Pulmonary artery endothelial cell (primary cell): Measurements from ENCODE around the gene EDARADD. TPM values are rescaled to one million over a fixed set of nuclear protein-coding genes. Genes with fewer than 3 reads are reported as not detected.
"Not testable (repeated sequence)": the region's sequence is repeated elsewhere in the genome, so short reads cannot be mapped to it uniquely, and the experiment has no call there.

Source experiments
- DNase-seq: peaks from one replicate; pipeline ENCODE4 v3.0.0-alpha.2; 2011; ENCODE audit warnings: low read depth, low spot score
- total RNA-seq: library from RNA; depleted of rRNA; stranded (reverse); fragments of >200 nt; gene quantifications from 2 replicates; pipeline ENCODE4 v1.2.3, GENCODE V29; 2014

Gene EDARADD
- total RNA-seq, 1 donor from 2014 or later, result not detected

GRCh38 chr1:236433819-236434315 is 39.8 kb downstream of the EDARADD start:
- no peak for DNase-seq

- no peak for DNase-seq
Measured at GRCh38 chr1:236438614-236439013, 44.5 kb downstream of the EDARADD start.

DNA sequence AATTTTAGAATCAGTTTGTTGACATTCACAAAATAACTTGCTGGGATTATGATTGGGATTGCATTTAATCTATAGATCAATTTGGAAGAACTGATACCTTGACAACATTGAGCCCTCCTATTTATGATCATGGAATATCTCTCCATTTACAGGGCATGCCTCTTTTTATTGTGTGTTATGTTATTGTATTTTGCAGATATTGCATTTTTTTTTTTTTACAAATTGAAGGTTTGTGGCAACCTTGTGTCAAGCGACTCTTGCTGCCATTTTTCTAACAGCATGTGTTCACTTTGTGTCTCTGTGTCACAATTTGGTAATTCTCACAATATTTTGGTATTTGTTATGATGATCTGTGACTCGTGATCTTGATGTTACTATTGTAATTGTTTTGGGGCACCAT is 46.3 kb downstream of the EDARADD start:
- no peak for DNase-seq

DNA sequence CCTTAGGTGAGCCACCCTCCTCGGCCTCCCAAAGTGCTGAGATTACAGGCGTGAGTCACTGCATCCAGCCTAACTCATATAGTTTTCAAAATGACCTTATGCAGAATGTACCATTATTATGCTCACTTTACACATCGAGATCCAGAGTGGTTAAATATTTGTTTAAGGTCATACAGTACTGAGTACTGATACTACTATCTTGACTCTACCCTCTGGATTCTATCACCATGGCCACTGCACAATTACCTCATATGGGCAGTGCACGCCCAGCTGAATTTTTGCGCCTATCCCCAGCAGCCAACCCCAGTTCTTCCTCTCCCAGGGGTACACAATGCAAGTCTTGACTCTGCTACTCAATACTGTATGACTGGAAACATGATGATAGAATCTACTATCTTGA is 56.7 kb downstream of the EDARADD start:
- DNase-seq, result no peak

GRCh38 chr1:236451796-236452373 is 57.8 kb downstream of the EDARADD start:
- no peak for DNase-seq

DNA sequence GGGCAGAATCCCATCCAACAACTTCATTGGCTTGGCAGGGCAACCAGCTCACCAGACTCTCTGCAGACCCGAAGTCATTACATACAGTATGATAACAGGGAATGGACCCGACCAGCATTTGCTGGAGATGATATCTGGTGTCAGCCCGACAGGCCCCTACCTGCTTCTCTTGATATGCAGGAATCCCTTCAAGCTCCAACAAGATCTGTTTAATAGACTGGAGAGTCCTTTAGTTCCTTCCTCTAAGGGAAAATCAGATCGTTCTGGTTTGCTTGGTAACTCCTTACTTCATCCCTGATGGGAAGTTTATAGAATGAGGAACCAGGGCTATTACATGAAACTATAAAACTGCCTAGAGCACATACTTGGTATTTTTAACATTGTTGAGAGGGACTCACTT is 61.2 kb downstream of the EDARADD start:
- no peak for DNase-seq

- no peak for DNase-seq
Measured at GRCh38 chr1:236457775-236458174, 63.7 kb downstream of the EDARADD start.

DNA sequence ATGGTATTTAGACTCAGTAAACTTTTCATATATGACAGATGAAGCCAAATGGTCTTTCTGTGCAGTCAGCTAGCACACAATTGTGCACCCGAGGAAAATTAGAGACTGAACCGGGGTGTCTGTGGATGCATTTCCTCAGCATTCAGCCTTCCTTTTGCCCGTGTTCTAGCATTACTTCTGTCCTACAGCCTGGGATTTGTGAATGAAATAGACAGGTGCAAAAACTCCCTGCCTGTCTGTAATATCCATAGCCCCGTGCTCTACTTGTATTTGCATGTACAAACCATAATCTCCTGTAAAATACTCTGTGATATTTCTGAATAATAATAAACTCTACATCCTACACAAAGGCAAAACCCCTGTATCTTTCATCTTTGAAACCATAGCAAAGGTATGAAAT is 64.9 kb downstream of the EDARADD start:
- no peak for DNase-seq

GRCh38 chr1:236460103-236460502 is 66.0 kb downstream of the EDARADD start:
- no peak for DNase-seq

DNA sequence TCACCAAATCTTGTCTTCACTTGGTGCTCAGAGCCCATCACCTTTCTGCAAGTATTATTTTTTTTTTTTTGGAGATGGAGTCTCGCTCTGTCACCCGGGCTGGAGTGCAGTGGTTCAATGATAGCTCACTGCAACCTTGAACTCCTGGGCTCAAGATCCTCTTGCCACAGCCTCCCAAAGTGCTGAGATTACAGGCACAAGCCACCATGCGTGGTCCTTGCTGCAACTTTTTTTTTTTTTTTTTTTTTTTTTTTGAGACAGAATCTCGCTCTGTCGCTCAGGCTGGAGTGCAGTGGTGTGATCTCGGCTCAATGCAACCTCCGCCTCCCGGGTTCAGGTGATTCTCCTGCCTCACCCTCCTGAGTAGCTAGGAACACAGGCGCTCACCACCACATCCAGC is 70.1 kb downstream of the EDARADD start:
- DNase-seq, result not testable (repeated sequence)

DNA sequence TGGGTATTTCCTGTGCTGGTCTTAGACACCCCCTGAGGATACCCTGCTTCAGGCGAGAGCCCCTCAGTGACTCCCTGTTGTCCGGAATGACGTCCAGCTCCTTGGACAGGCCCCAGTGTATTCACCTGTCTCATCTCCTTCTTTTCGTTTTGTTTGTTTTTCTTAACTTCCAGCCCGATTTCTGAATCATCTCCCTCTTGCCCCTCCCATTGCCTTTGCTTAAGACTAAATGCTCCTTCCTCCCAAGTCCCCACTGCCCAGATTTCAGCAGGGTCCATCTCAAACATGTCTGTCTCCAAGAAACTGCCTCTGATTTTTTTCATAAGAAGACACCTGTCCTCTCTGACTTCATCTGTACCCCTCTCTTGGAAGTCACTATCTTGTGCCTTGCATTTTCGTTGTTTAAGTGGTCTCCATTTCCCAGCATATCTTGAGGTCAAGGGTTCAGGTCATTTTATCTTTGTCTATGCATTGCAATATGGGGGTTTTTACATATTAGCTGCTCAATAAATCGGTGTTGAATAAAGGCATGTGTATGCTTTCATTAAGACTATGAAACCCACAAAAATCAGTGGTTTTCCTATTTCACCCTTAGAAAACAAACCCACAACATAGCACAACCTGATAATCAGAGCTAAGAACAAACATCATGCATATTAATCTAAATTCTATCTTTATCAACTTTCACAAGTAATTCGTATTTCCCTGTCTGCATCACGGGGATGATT is 71.3 kb downstream of the EDARADD start:
- no peak for DNase-seq

GRCh38 chr1:236465959-236466303 is 71.8 kb downstream of the EDARADD start:
- no peak for DNase-seq

- DNase-seq, result no peak
Measured at GRCh38 chr1:236467327-236467641, 73.2 kb downstream of the EDARADD start.

GRCh38 chr1:236468625-236469024 is 74.5 kb downstream of the EDARADD start:
- no peak for DNase-seq

DNA sequence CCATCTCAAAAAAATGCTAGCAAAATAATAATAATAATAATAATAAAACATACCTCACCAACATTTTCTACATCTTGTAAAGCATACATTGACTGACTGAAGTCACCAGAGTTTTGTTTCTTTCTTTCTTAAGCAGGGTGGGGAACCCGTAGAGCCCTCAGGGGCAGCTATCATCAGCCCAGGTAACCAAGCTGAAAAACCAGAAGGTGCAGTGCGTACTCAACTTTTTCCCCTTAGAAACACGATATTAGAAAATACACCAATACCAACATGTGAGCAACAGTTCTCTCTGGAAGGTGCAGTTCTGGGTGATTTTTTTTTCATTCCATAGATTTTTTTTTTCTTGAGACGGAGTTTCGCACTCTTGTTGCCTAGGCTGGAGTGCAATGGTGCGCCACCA is 75.4 kb downstream of the EDARADD start:
- DNase-seq, result no peak

DNA sequence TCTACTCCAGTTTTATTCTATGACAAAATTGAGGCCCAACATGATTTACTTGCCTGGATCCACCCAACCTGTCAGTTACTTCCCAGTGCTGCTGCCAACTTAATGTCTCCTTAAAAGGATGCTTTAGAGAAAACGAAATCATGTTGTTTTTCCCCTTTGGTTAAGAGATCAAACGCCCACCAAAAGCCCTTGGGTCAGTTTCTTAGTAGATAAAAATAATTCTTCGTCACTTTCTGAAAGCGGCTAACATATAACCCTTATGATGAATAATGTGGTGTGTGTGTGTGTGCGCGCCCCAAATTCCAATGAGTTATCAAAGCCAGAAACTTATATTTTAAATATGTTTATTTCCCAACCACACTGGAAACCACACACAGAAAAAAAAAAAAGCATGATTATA is 77.0 kb downstream of the EDARADD start:
- no peak for DNase-seq

DNA sequence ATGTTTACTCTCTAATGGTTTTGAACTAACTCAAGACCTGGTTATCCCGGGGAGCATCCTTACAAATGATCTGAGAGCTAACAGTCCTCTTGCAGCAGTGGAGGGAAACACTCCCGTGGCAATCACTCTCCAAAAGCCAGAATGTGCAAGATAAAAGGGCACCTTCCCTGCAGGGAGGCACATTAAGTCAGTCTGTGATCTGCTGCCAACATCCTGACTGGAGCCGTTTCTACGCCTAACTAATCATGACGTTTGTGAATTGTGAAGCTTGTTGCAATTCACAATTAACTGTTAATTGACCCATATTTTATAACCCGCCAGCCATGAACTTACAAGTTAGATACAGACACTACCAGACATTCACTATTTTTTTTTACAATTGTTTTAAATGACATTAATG is 77.6 kb downstream of the EDARADD start:
- no peak for DNase-seq

GRCh38 chr1:236472850-236473788 is 79.0 kb downstream of the EDARADD start:
- no peak for DNase-seq

- DNase-seq, result no peak
Measured at GRCh38 chr1:236476019-236476418, 81.9 kb downstream of the EDARADD start.

DNA sequence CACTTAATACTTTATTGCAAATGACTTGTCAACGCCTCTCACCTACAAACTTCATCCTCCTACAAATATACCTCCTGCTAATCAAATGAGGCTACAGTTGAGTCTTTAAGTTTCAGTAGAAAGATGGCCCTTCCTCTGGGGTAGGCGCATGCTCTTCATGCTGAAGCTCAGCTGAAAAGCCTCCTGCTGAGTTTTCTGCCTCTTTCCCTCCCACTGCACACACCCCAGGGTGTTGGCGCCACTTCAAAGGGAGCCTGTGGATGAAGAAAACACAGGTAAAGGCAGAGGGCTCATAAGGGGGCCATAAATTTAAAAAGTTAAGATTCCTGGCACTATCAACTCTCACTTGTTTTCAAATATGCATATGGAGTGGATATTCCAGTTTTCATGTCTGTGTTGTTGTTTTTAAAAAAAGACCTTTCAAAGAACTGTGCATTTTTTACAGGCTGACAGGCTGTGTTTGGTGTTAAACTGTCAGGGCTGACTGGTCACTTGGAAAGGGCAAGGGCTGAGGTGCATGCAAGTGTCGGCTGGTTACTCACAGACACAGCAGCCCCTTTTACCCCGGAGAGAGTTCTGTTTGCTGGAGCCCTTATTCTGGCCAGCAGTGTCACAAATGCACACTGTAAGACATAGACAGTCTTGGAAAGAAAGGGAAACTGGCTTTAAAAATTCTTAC is 86.8 kb downstream of the EDARADD start:
- DNase-seq, result no peak

DNA sequence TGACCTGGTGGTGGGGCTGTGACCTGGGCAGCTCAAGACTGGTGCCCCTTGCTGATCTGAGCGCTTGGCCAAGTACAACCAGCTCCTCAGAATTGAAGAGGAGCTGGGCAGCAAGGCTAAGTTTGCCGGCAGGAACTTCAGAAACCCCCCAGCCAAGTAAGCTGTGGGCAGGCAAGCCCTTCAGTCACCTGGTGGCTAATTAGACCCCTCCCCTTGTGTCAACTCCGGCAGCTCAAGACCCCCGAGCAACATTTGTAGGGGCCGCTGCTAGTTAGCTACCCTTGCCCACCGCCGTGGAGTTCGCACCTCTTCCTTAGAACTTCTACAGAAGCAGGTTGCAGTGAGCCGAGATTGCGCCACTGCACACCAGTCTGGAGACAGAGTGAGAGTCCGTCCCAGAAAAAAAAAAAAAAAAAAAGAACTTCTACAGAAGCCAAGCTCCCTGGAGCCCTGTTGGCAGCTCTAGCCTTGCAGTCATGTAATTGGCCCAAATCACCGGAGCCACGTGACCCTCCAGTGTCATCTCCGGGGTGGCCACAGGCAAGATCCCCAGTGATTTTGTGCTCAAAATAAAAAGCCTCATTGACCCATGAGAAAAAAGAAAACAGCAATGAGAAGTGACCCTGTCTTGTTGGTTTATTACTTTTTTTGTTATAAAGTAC is 90.4 kb downstream of the EDARADD start:
- DNase-seq, result no peak
